ENCODE measurements around the gene CENPE. TPM values are rescaled to one million over a fixed set of nuclear protein-coding genes. Genes with fewer than 3 reads are reported as not detected.

Gene CENPE
- polyA plus RNA-seq, 2 donors: 2.0 to 2.3 TPM

- H3K4me1 ChIP-seq (ENCODE audit: control insufficient read depth in 2 of 2, insufficient read depth in 2 of 2, low read length in 1 of 2): no peaks in the 10 kb centered on the region
- H3K36me3 ChIP-seq (ENCODE audit: control insufficient read depth in 2 of 2, insufficient read depth in 2 of 2, low read length in 1 of 2): no peaks in the 10 kb centered on the region
- WGBS, 2 donors: 87 to 95% methylated on average over 2 of the region's 2 CpGs
- H3K9me3 ChIP-seq (ENCODE audit: control insufficient read depth in 2 of 2, insufficient read depth in 1 of 2, low read depth in 1 of 2, low read length in 1 of 2): no peaks in the 10 kb centered on the region
- no peak overlapping the region for H3K4me3 ChIP-seq (ENCODE audit: low read depth in 1 of 2, low read length in 2 of 2)
- H3K27me3 ChIP-seq (ENCODE audit: control insufficient read depth in 1 of 2, insufficient read depth in 2 of 2, low read length in 2 of 2): no peaks in the 10 kb centered on the region
- H3K27ac ChIP-seq (ENCODE audit: low read depth in 2 of 2, low read length in 1 of 2): no peak overlapping the region
Observed at GRCh38 chr4:103105558-103106356, 92.4 kb downstream of the CENPE start.

DNA sequence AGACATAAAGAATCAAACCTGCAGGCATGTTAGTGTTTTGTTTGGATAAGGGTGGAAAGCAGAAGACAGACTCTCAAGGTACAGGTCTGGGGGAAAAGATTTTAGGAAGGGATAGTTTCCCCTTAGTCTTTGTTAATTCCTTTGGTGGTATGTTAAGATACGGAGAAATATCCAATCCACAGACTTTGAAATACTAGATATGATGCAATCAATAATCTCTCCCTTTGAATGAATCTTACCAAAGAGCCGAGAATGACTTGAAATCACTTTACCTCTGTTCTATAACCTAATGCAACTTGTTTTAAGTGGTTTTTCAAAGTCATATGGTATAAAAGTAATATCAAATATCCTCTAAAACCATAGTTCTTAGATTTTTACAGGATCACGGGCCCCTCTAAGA is 93.3 kb downstream of the CENPE start:
- Histone ChIP-seq H3K27me3 (ENCODE audit: control insufficient read depth in 1 of 2, insufficient read depth in 2 of 2, low read length in 2 of 2) (no peaks in the 10 kb centered on the region), H3K9me3 (ENCODE audit: control insufficient read depth in 2 of 2, insufficient read depth in 1 of 2, low read depth in 1 of 2, low read length in 1 of 2) (no peaks in the 10 kb centered on the region), H3K4me1 (ENCODE audit: control insufficient read depth in 2 of 2, insufficient read depth in 2 of 2, low read length in 1 of 2) (no peaks in the 10 kb centered on the region), H3K27ac (ENCODE audit: low read depth in 2 of 2, low read length in 1 of 2) (no peak overlapping the region), H3K36me3 (ENCODE audit: control insufficient read depth in 2 of 2, insufficient read depth in 2 of 2, low read length in 1 of 2) (no peaks in the 10 kb centered on the region), H3K4me3 (ENCODE audit: low read depth in 1 of 2, low read length in 2 of 2) (no peak overlapping the region)
- 93 to 95% methylated on average over 3 of the region's 3 CpGs for WGBS, 2 donors

GRCh38 chr4:103100691-103101090 is 97.5 kb downstream of the CENPE start:
- Histone ChIP-seq H3K36me3 (ENCODE audit: control insufficient read depth in 2 of 2, insufficient read depth in 2 of 2, low read length in 1 of 2) (no peaks in the 10 kb centered on the region), H3K9me3 (ENCODE audit: control insufficient read depth in 2 of 2, insufficient read depth in 1 of 2, low read depth in 1 of 2, low read length in 1 of 2) (no peaks in the 10 kb centered on the region), H3K4me1 (ENCODE audit: control insufficient read depth in 2 of 2, insufficient read depth in 2 of 2, low read length in 1 of 2) (peaks cover 4 to 6% of the 10 kb centered on the region in 2 donors), H3K4me3 (ENCODE audit: low read depth in 1 of 2, low read length in 2 of 2) (no peak overlapping the region), H3K27ac (ENCODE audit: low read depth in 2 of 2, low read length in 1 of 2) (no peak overlapping the region), H3K27me3 (ENCODE audit: control insufficient read depth in 1 of 2, insufficient read depth in 2 of 2, low read length in 2 of 2) (no peaks in the 10 kb centered on the region)
- WGBS, 2 donors: 69 to 71% methylated on average over 5 of the region's 5 CpGs

DNA sequence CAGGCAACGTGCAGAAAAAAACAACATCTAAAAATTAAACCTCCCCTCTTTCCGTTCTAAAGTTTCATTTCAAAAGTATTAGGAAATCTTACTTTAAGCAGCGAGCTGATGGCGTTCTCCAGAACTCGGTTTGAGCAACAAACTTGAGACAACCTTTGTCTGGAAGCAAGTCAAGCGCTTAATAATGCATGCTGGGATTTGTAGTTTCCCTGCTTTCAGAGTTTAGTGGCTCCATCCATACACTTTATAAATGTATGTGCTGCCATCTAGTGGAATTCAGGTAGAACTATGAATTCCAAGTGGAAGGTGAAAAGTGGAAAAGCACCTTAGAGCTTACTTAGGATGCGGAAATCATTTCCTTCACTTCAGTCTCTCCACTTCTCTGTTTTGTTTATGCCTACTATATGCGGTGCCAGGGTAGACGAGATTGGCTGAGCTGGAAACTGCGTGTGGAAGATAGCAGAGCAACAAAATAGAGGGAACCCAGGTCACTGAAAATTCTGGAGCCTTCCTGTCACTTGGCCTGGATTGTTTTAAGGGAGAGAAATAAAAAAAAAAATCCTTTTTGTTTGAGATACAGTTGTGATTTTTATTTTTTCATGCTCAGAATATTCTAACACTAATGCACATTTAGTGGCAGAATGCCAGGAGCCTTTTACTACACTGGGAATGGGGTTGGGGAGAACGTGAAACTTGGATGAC is 98.3 kb downstream of the CENPE start, which contains the start of gene BDH2:
BDH2 (minus strand) TSS at position 144 of the 702 bp plus-strand sequence. CDS start 3,580 bp downstream, outside the sequence.
- Histone ChIP-seq H3K27me3 (ENCODE audit: control insufficient read depth in 1 of 2, insufficient read depth in 2 of 2, low read length in 2 of 2) (no peaks in the 10 kb centered on the region), H3K36me3 (ENCODE audit: control insufficient read depth in 2 of 2, insufficient read depth in 2 of 2, low read length in 1 of 2) (no peaks in the 10 kb centered on the region), H3K27ac (ENCODE audit: low read depth in 2 of 2, low read length in 1 of 2) (peak within 1 kb of the TSS in 1 of 2 donors; percentile 61), H3K4me1 (ENCODE audit: control insufficient read depth in 2 of 2, insufficient read depth in 2 of 2, low read length in 1 of 2) (peaks cover 4 to 6% of the 10 kb centered on the region in 2 donors), H3K4me3 (ENCODE audit: low read depth in 1 of 2, low read length in 2 of 2) (peak within 1 kb of the TSS; percentile 23 to 59), H3K9me3 (ENCODE audit: control insufficient read depth in 2 of 2, insufficient read depth in 1 of 2, low read depth in 1 of 2, low read length in 1 of 2) (no peaks in the 10 kb centered on the region)
- 10% methylated on average over 11 of the region's 11 CpGs for WGBS, 2 donors

- no peaks in the 10 kb centered on the region for H3K9me3 ChIP-seq (ENCODE audit: control insufficient read depth in 2 of 2, insufficient read depth in 1 of 2, low read depth in 1 of 2, low read length in 1 of 2)
- 15 to 17% methylated on average over 4 of the region's 4 CpGs for WGBS, 2 donors
- peaks cover 4 to 6% of the 10 kb centered on the region in 2 donors for H3K4me1 ChIP-seq (ENCODE audit: control insufficient read depth in 2 of 2, insufficient read depth in 2 of 2, low read length in 1 of 2)
- H3K36me3 ChIP-seq (ENCODE audit: control insufficient read depth in 2 of 2, insufficient read depth in 2 of 2, low read length in 1 of 2): no peaks in the 10 kb centered on the region
- H3K27me3 ChIP-seq (ENCODE audit: control insufficient read depth in 1 of 2, insufficient read depth in 2 of 2, low read length in 2 of 2): no peaks in the 10 kb centered on the region
- peak overlapping the region in 1 of 2 donors; percentile 61 for H3K27ac ChIP-seq (ENCODE audit: low read depth in 2 of 2, low read length in 1 of 2)
- H3K4me3 ChIP-seq (ENCODE audit: low read depth in 1 of 2, low read length in 2 of 2): peak overlapping the region; percentile 23 to 59
Observed at GRCh38 chr4:103098756-103099440, 99.2 kb downstream of the CENPE start.

- peaks cover 4 to 6% of the 10 kb centered on the region in 2 donors for H3K4me1 ChIP-seq (ENCODE audit: control insufficient read depth in 2 of 2, insufficient read depth in 2 of 2, low read length in 1 of 2)
- peak overlapping the region in 1 of 2 donors; percentile 41 for H3K27ac ChIP-seq (ENCODE audit: low read depth in 2 of 2, low read length in 1 of 2)
- H3K9me3 ChIP-seq (ENCODE audit: control insufficient read depth in 2 of 2, insufficient read depth in 1 of 2, low read depth in 1 of 2, low read length in 1 of 2): no peaks in the 10 kb centered on the region
- peak overlapping the region in 1 of 2 donors; percentile 59 for H3K4me3 ChIP-seq (ENCODE audit: low read depth in 1 of 2, low read length in 2 of 2)
- no peaks in the 10 kb centered on the region for H3K27me3 ChIP-seq (ENCODE audit: control insufficient read depth in 1 of 2, insufficient read depth in 2 of 2, low read length in 2 of 2)
- 73 to 78% methylated on average over 10 of the region's 10 CpGs for WGBS, 2 donors
- no peaks in the 10 kb centered on the region for H3K36me3 ChIP-seq (ENCODE audit: control insufficient read depth in 2 of 2, insufficient read depth in 2 of 2, low read length in 1 of 2)
Observed at GRCh38 chr4:103098341-103098740, 99.8 kb downstream of the CENPE start.

GRCh38 chr4:103097112-103097511 is 101.0 kb downstream of the CENPE start:
- Histone ChIP-seq H3K4me3 (ENCODE audit: low read depth in 1 of 2, low read length in 2 of 2) (no peak overlapping the region), H3K9me3 (ENCODE audit: control insufficient read depth in 2 of 2, insufficient read depth in 1 of 2, low read depth in 1 of 2, low read length in 1 of 2) (no peaks in the 10 kb centered on the region), H3K27ac (ENCODE audit: low read depth in 2 of 2, low read length in 1 of 2) (no peak overlapping the region), H3K27me3 (ENCODE audit: control insufficient read depth in 1 of 2, insufficient read depth in 2 of 2, low read length in 2 of 2) (no peaks in the 10 kb centered on the region), H3K4me1 (ENCODE audit: control insufficient read depth in 2 of 2, insufficient read depth in 2 of 2, low read length in 1 of 2) (peaks cover 4 to 6% of the 10 kb centered on the region in 2 donors), H3K36me3 (ENCODE audit: control insufficient read depth in 2 of 2, insufficient read depth in 2 of 2, low read length in 1 of 2) (no peaks in the 10 kb centered on the region)
- WGBS, 2 donors: 72 to 89% methylated on average over 2 of the region's 2 CpGs

DNA sequence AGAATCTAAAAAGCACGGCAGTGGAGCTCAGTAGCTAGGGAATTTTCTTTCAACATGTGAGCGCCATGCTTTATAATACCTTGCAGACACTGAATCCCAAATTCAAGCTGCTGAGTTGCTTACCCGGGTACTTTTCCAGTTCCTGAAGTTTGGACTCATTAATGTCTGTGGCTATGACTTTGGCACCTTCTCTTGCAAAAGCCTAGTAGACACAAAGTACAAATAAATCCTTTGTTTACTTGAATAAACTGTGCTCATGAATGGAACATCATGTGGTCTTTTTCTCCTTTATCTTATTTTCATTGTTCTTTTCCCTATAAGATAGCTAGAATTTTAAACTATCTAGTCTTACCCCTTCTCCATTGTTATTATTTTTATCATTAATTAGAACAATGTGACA is 103.1 kb downstream of the CENPE start:
- H3K4me1 ChIP-seq (ENCODE audit: control insufficient read depth in 2 of 2, insufficient read depth in 2 of 2, low read length in 1 of 2): peaks cover 4 to 6% of the 10 kb centered on the region in 2 donors
- H3K27ac ChIP-seq (ENCODE audit: low read depth in 2 of 2, low read length in 1 of 2): no peak overlapping the region
- no peaks in the 10 kb centered on the region for H3K9me3 ChIP-seq (ENCODE audit: control insufficient read depth in 2 of 2, insufficient read depth in 1 of 2, low read depth in 1 of 2, low read length in 1 of 2)
- H3K36me3 ChIP-seq (ENCODE audit: control insufficient read depth in 2 of 2, insufficient read depth in 2 of 2, low read length in 1 of 2): no peaks in the 10 kb centered on the region
- H3K27me3 ChIP-seq (ENCODE audit: control insufficient read depth in 1 of 2, insufficient read depth in 2 of 2, low read length in 2 of 2): no peaks in the 10 kb centered on the region
- H3K4me3 ChIP-seq (ENCODE audit: low read depth in 1 of 2, low read length in 2 of 2): no peak overlapping the region
- WGBS, 2 donors: 81 to 84% methylated on average over 3 of the region's 3 CpGs

GRCh38 chr4:103092245-103092644 is 105.9 kb downstream of the CENPE start:
- no peak overlapping the region for H3K4me3 ChIP-seq (ENCODE audit: low read depth in 1 of 2, low read length in 2 of 2)
- H3K36me3 ChIP-seq (ENCODE audit: control insufficient read depth in 2 of 2, insufficient read depth in 2 of 2, low read length in 1 of 2): peaks cover 4 to 6% of the 10 kb centered on the region in 2 donors
- no peak overlapping the region for H3K27ac ChIP-seq (ENCODE audit: low read depth in 2 of 2, low read length in 1 of 2)
- H3K27me3 ChIP-seq (ENCODE audit: control insufficient read depth in 1 of 2, insufficient read depth in 2 of 2, low read length in 2 of 2): no peaks in the 10 kb centered on the region
- H3K9me3 ChIP-seq (ENCODE audit: control insufficient read depth in 2 of 2, insufficient read depth in 1 of 2, low read depth in 1 of 2, low read length in 1 of 2): no peaks in the 10 kb centered on the region
- H3K4me1 ChIP-seq (ENCODE audit: control insufficient read depth in 2 of 2, insufficient read depth in 2 of 2, low read length in 1 of 2): no peaks in the 10 kb centered on the region
